Measurements from ENCODE around the gene TMEM101. TPM values are rescaled to one million over a fixed set of nuclear protein-coding genes. Genes with fewer than 3 reads are reported as not detected.

Gene TMEM101
- total and polyA plus RNA-seq, 10 of the 15 experiments (the other 5 are each of a cell fraction or from before 2014, with no cell fraction given): 18.4 to 72.5 (median 35.9) TPM

DNA sequence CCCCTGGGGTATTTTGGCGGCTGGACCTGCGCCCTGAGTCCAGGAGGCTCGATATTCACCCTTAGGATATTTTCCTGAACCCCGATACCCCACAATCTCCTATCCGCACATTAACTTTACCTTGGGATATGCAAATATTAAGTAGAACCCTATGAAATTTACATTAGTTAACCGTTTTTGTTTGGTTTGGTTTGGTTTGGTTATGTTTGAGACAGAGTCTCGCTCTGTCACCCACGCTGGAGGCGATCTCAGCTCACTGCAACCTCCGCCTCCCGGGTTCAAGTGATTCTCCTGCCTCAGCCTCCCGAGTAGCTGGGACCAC lies 19.7 kb downstream of the TMEM101 start (continued):
- TF ChIP-seq, protein P1, sequence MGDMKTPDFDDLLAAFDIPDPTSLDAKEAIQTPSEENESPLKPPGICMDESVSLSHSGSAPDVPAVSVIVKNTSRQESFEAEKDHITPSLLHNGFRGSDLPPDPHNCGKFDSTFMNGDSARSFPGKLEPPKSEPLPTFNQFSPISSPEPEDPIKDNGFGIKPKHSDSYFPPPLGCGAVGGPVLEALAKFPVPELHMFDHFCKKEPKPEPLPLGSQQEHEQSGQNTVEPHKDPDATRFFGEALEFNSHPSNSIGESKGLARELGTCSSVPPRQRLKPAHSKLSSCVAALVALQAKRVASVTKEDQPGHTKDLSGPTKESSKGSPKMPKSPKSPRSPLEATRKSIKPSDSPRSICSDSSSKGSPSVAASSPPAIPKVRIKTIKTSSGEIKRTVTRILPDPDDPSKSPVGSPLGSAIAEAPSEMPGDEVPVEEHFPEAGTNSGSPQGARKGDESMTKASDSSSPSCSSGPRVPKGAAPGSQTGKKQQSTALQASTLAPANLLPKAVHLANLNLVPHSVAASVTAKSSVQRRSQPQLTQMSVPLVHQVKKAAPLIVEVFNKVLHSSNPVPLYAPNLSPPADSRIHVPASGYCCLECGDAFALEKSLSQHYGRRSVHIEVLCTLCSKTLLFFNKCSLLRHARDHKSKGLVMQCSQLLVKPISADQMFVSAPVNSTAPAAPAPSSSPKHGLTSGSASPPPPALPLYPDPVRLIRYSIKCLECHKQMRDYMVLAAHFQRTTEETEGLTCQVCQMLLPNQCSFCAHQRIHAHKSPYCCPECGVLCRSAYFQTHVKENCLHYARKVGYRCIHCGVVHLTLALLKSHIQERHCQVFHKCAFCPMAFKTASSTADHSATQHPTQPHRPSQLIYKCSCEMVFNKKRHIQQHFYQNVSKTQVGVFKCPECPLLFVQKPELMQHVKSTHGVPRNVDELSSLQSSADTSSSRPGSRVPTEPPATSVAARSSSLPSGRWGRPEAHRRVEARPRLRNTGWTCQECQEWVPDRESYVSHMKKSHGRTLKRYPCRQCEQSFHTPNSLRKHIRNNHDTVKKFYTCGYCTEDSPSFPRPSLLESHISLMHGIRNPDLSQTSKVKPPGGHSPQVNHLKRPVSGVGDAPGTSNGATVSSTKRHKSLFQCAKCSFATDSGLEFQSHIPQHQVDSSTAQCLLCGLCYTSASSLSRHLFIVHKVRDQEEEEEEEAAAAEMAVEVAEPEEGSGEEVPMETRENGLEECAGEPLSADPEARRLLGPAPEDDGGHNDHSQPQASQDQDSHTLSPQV (IDR thresholded peaks at IDR 0.05): no peak
- TF ChIP-seq IRF4 (IDR thresholded peaks at IDR 0.05; ENCODE audit: low read depth, low read length): no peak
- TF ChIP-seq SUPT20H (IDR thresholded peaks at IDR 0.05; ENCODE audit: borderline replicate concordance, control insufficient read depth, low read depth, low read length): no peak
- no peak for TF ChIP-seq BRCA1 (IDR thresholded peaks at IDR 0.05; ENCODE audit: low read depth, low read length)
- TF ChIP-seq, protein P2, sequence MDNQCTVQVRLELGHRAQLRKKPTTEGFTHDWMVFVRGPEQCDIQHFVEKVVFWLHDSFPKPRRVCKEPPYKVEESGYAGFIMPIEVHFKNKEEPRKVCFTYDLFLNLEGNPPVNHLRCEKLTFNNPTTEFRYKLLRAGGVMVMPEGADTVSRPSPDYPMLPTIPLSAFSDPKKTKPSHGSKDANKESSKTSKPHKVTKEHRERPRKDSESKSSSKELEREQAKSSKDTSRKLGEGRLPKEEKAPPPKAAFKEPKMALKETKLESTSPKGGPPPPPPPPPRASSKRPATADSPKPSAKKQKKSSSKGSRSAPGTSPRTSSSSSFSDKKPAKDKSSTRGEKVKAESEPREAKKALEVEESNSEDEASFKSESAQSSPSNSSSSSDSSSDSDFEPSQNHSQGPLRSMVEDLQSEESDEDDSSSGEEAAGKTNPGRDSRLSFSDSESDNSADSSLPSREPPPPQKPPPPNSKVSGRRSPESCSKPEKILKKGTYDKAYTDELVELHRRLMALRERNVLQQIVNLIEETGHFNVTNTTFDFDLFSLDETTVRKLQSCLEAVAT (IDR thresholded peaks at IDR 0.05): no peak
